ENCODE results near the gene MACROH2A2.

MACROH2A2 gene

GRCh38 chr10:70051848-70052247, 798 bp upstream of the MACROH2A2 start:
- Histone ChIP-seq H3K9ac (ENCODE audit: low read length) (peak overlapping the region; percentile 87), H3K27me3 (ENCODE audit: control insufficient read depth, insufficient read depth, low read length) (peaks cover 90% of the 10 kb centered on the region)

GRCh38 chr10:70053218-70053840, 683 bp downstream of the MACROH2A2 start:
- Histone ChIP-seq H3K4me3 (ENCODE audit: low read length) (peak overlapping the region; percentile 76), H3K9me3 (ENCODE audit: control insufficient read depth, low read depth, low read length) (no peaks in the 10 kb centered on the region), H3K27ac (ENCODE audit: low read length) (no peak overlapping the region), H3K27me3 (ENCODE audit: control insufficient read depth, insufficient read depth, low read length) (peaks cover 98% of the 10 kb centered on the region), H3K9ac (ENCODE audit: low read length) (peak overlapping the region; percentile 87), H3K4me1 (ENCODE audit: control insufficient read depth, low read depth, low read length) (peaks cover 19% of the 10 kb centered on the region), H3K36me3 (ENCODE audit: control insufficient read depth, low read depth, low read length) (no peaks in the 10 kb centered on the region)

More at GRCh38 chr10:70051848-70052247, 798 bp upstream of the MACROH2A2 start:
- H3K27ac ChIP-seq (ENCODE audit: low read length) = no peak overlapping the region
- peaks cover 19% of the 10 kb centered on the region for H3K4me1 ChIP-seq (ENCODE audit: control insufficient read depth, low read depth, low read length)
- peak overlapping the region; percentile 76 for H3K4me3 ChIP-seq (ENCODE audit: low read length)
- no peaks in the 10 kb centered on the region for H3K9me3 ChIP-seq (ENCODE audit: control insufficient read depth, low read depth, low read length)
- H3K36me3 ChIP-seq (ENCODE audit: control insufficient read depth, low read depth, low read length) = no peaks in the 10 kb centered on the region

- H3K9ac ChIP-seq (ENCODE audit: low read length) = no peak overlapping the region
- no peaks in the 10 kb centered on the region for H3K9me3 ChIP-seq (ENCODE audit: control insufficient read depth, low read depth, low read length)
- H3K27me3 ChIP-seq (ENCODE audit: control insufficient read depth, insufficient read depth, low read length) = peaks cover 93% of the 10 kb centered on the region
- H3K4me1 ChIP-seq (ENCODE audit: control insufficient read depth, low read depth, low read length) = peaks cover 19% of the 10 kb centered on the region
- no peaks in the 10 kb centered on the region for H3K36me3 ChIP-seq (ENCODE audit: control insufficient read depth, low read depth, low read length)
- H3K27ac ChIP-seq (ENCODE audit: low read length) = no peak overlapping the region
- peak overlapping the region; percentile 76 for H3K4me3 ChIP-seq (ENCODE audit: low read length)
Observed at GRCh38 chr10:70053841-70054288, 1.2 kb downstream of the MACROH2A2 start.

GRCh38 chr10:70054902-70055301, 2.3 kb downstream of the MACROH2A2 start:
- H3K27me3 ChIP-seq (ENCODE audit: control insufficient read depth, insufficient read depth, low read length) = peaks cover 83% of the 10 kb centered on the region
- no peak overlapping the region for H3K4me3 ChIP-seq (ENCODE audit: low read length)
- no peaks in the 10 kb centered on the region for H3K9me3 ChIP-seq (ENCODE audit: control insufficient read depth, low read depth, low read length)
- H3K4me1 ChIP-seq (ENCODE audit: control insufficient read depth, low read depth, low read length) = peaks cover 19% of the 10 kb centered on the region
- no peak overlapping the region for H3K27ac ChIP-seq (ENCODE audit: low read length)
- no peaks in the 10 kb centered on the region for H3K36me3 ChIP-seq (ENCODE audit: control insufficient read depth, low read depth, low read length)
- no peak overlapping the region for H3K9ac ChIP-seq (ENCODE audit: low read length)

GRCh38 chr10:70055550-70055949, 2.9 kb downstream of the MACROH2A2 start:
- H3K36me3 ChIP-seq (ENCODE audit: control insufficient read depth, low read depth, low read length) = no peaks in the 10 kb centered on the region
- H3K9ac ChIP-seq (ENCODE audit: low read length) = no peak overlapping the region
- H3K4me1 ChIP-seq (ENCODE audit: control insufficient read depth, low read depth, low read length) = peaks cover 19% of the 10 kb centered on the region
- no peaks in the 10 kb centered on the region for H3K9me3 ChIP-seq (ENCODE audit: control insufficient read depth, low read depth, low read length)
- H3K4me3 ChIP-seq (ENCODE audit: low read length) = no peak overlapping the region
- no peak overlapping the region for H3K27ac ChIP-seq (ENCODE audit: low read length)
- H3K27me3 ChIP-seq (ENCODE audit: control insufficient read depth, insufficient read depth, low read length) = peaks cover 77% of the 10 kb centered on the region

GRCh38 chr10:70057306-70057705, 4.7 kb downstream of the MACROH2A2 start:
- no peaks in the 10 kb centered on the region for H3K36me3 ChIP-seq (ENCODE audit: control insufficient read depth, low read depth, low read length)
- H3K27ac ChIP-seq (ENCODE audit: low read length) = no peak overlapping the region
- no peaks in the 10 kb centered on the region for H3K9me3 ChIP-seq (ENCODE audit: control insufficient read depth, low read depth, low read length)
- peaks cover 11% of the 10 kb centered on the region for H3K4me1 ChIP-seq (ENCODE audit: control insufficient read depth, low read depth, low read length)
- H3K4me3 ChIP-seq (ENCODE audit: low read length) = no peak overlapping the region
- peaks cover 59% of the 10 kb centered on the region for H3K27me3 ChIP-seq (ENCODE audit: control insufficient read depth, insufficient read depth, low read length)
- no peak overlapping the region for H3K9ac ChIP-seq (ENCODE audit: low read length)

- Histone ChIP-seq H3K27ac (ENCODE audit: low read length) (no peak overlapping the region), H3K9me3 (ENCODE audit: control insufficient read depth, low read depth, low read length) (no peaks in the 10 kb centered on the region), H3K4me3 (ENCODE audit: low read length) (no peak overlapping the region), H3K4me1 (ENCODE audit: control insufficient read depth, low read depth, low read length) (peaks cover 4% of the 10 kb centered on the region), H3K27me3 (ENCODE audit: control insufficient read depth, insufficient read depth, low read length) (peaks cover 30% of the 10 kb centered on the region), H3K9ac (ENCODE audit: low read length) (no peak overlapping the region), H3K36me3 (ENCODE audit: control insufficient read depth, low read depth, low read length) (no peaks in the 10 kb centered on the region)
Observed at GRCh38 chr10:70060389-70060788, 7.7 kb downstream of the MACROH2A2 start.

GRCh38 chr10:70063418-70064098, 10.9 kb downstream of the MACROH2A2 start:
- Histone ChIP-seq H3K4me1 (ENCODE audit: control insufficient read depth, low read depth, low read length) (peaks cover 4% of the 10 kb centered on the region), H3K9me3 (ENCODE audit: control insufficient read depth, low read depth, low read length) (no peaks in the 10 kb centered on the region), H3K9ac (ENCODE audit: low read length) (no peak overlapping the region), H3K4me3 (ENCODE audit: low read length) (no peak overlapping the region), H3K36me3 (ENCODE audit: control insufficient read depth, low read depth, low read length) (no peaks in the 10 kb centered on the region), H3K27ac (ENCODE audit: low read length) (no peak overlapping the region), H3K27me3 (ENCODE audit: control insufficient read depth, insufficient read depth, low read length) (no peaks in the 10 kb centered on the region)

GRCh38 chr10:70064486-70064885, 11.8 kb downstream of the MACROH2A2 start:
- Histone ChIP-seq H3K4me3 (ENCODE audit: low read length) (no peak overlapping the region), H3K27ac (ENCODE audit: low read length) (no peak overlapping the region), H3K9ac (ENCODE audit: low read length) (no peak overlapping the region), H3K9me3 (ENCODE audit: control insufficient read depth, low read depth, low read length) (no peaks in the 10 kb centered on the region), H3K27me3 (ENCODE audit: control insufficient read depth, insufficient read depth, low read length) (no peaks in the 10 kb centered on the region), H3K4me1 (ENCODE audit: control insufficient read depth, low read depth, low read length) (peaks cover 4% of the 10 kb centered on the region), H3K36me3 (ENCODE audit: control insufficient read depth, low read depth, low read length) (no peaks in the 10 kb centered on the region)

GRCh38 chr10:70066190-70066589, 13.5 kb downstream of the MACROH2A2 start:
- Histone ChIP-seq H3K27me3 (ENCODE audit: control insufficient read depth, insufficient read depth, low read length) (no peaks in the 10 kb centered on the region), H3K4me1 (ENCODE audit: control insufficient read depth, low read depth, low read length) (peaks cover 1% of the 10 kb centered on the region), H3K9ac (ENCODE audit: low read length) (no peak overlapping the region), H3K36me3 (ENCODE audit: control insufficient read depth, low read depth, low read length) (no peaks in the 10 kb centered on the region), H3K4me3 (ENCODE audit: low read length) (no peak overlapping the region), H3K27ac (ENCODE audit: low read length) (no peak overlapping the region), H3K9me3 (ENCODE audit: control insufficient read depth, low read depth, low read length) (no peaks in the 10 kb centered on the region)

GRCh38 chr10:70067586-70067985, 14.9 kb downstream of the MACROH2A2 start:
- Histone ChIP-seq H3K4me3 (ENCODE audit: low read length) (no peak overlapping the region), H3K27ac (ENCODE audit: low read length) (no peak overlapping the region), H3K27me3 (ENCODE audit: control insufficient read depth, insufficient read depth, low read length) (no peaks in the 10 kb centered on the region), H3K9ac (ENCODE audit: low read length) (no peak overlapping the region), H3K9me3 (ENCODE audit: control insufficient read depth, low read depth, low read length) (no peaks in the 10 kb centered on the region), H3K4me1 (ENCODE audit: control insufficient read depth, low read depth, low read length) (no peaks in the 10 kb centered on the region), H3K36me3 (ENCODE audit: control insufficient read depth, low read depth, low read length) (no peaks in the 10 kb centered on the region)

GRCh38 chr10:70068925-70069324, 16.3 kb downstream of the MACROH2A2 start:
- no peaks in the 10 kb centered on the region for H3K9me3 ChIP-seq (ENCODE audit: control insufficient read depth, low read depth, low read length)
- H3K27ac ChIP-seq (ENCODE audit: low read length) = no peak overlapping the region
- H3K36me3 ChIP-seq (ENCODE audit: control insufficient read depth, low read depth, low read length) = no peaks in the 10 kb centered on the region
- H3K4me1 ChIP-seq (ENCODE audit: control insufficient read depth, low read depth, low read length) = no peaks in the 10 kb centered on the region
- H3K4me3 ChIP-seq (ENCODE audit: low read length) = no peak overlapping the region
- no peak overlapping the region for H3K9ac ChIP-seq (ENCODE audit: low read length)
- no peaks in the 10 kb centered on the region for H3K27me3 ChIP-seq (ENCODE audit: control insufficient read depth, insufficient read depth, low read length)

Measured in iPS-18a (cell line).